ENCODE results near the gene TRAK2.
"Not testable (repeated sequence)": the region's sequence is repeated elsewhere in the genome, so short reads cannot be mapped to it uniquely, and the experiment has no call there.

Gene TRAK2

GRCh38 chr2:201419057-201419635, 32.1 kb downstream of the TRAK2 start:
- DNase-seq (ENCODE audit: low read depth in 1 of 2, low spot score in 1 of 2): no peak

GRCh38 chr2:201415149-201415548, 36.1 kb downstream of the TRAK2 start:
- DNase-seq (ENCODE audit: low read depth in 1 of 2, low spot score in 1 of 2): no peak

- no peak for DNase-seq (ENCODE audit: low read depth in 1 of 2, low spot score in 1 of 2)
These were observed 36.9 kb downstream of the TRAK2 start for GRCh38 chr2:201414099-201415023.

GRCh38 chr2:201413552-201413951, 37.7 kb downstream of the TRAK2 start:
- no peak for DNase-seq (ENCODE audit: low read depth in 1 of 2, low spot score in 1 of 2)

GRCh38 chr2:201413143-201413542, 38.1 kb downstream of the TRAK2 start:
- DNase-seq (ENCODE audit: low read depth in 1 of 2, low spot score in 1 of 2): no peak

- DNase-seq (ENCODE audit: low read depth in 1 of 2, low spot score in 1 of 2): no peak
These were observed 39.8 kb downstream of the TRAK2 start for GRCh38 chr2:201411421-201411820.

GRCh38 chr2:201408931-201409330, 42.3 kb downstream of the TRAK2 start:
- no peak for DNase-seq (ENCODE audit: low read depth in 1 of 2, low spot score in 1 of 2)

GRCh38 chr2:201407265-201407664, 44.0 kb downstream of the TRAK2 start:
- no peak for DNase-seq (ENCODE audit: low read depth in 1 of 2, low spot score in 1 of 2)

GRCh38 chr2:201406077-201406662, 45.1 kb downstream of the TRAK2 start:
- DNase-seq (ENCODE audit: low read depth in 1 of 2, low spot score in 1 of 2): no peak

GRCh38 chr2:201404699-201405280, 46.5 kb downstream of the TRAK2 start:
- no peak for DNase-seq (ENCODE audit: low read depth in 1 of 2, low spot score in 1 of 2)

GRCh38 chr2:201403880-201404279, 47.4 kb downstream of the TRAK2 start:
- no peak for DNase-seq (ENCODE audit: low read depth in 1 of 2, low spot score in 1 of 2)

GRCh38 chr2:201402651-201403562, 48.4 kb downstream of the TRAK2 start:
- no peak for DNase-seq (ENCODE audit: low read depth in 1 of 2, low spot score in 1 of 2)

- DNase-seq (ENCODE audit: low read depth in 1 of 2, low spot score in 1 of 2): no peak
These were observed 49.4 kb downstream of the TRAK2 start for GRCh38 chr2:201401815-201402214.

GRCh38 chr2:201396595-201396994, 54.7 kb downstream of the TRAK2 start:
- DNase-seq (ENCODE audit: low read depth in 1 of 2, low spot score in 1 of 2): no peak

- no peak for DNase-seq (ENCODE audit: low read depth in 1 of 2, low spot score in 1 of 2)
These were observed 68.1 kb downstream of the TRAK2 start for GRCh38 chr2:201383136-201383535.

GRCh38 chr2:201378496-201379397, 72.5 kb downstream of the TRAK2 start:
- no peak for DNase-seq (ENCODE audit: low read depth in 1 of 2, low spot score in 1 of 2)

GRCh38 chr2:201377218-201377617, 74.0 kb downstream of the TRAK2 start:
- DNase-seq (ENCODE audit: low read depth in 1 of 2, low spot score in 1 of 2): no peak

- DNase-seq (ENCODE audit: low read depth in 1 of 2, low spot score in 1 of 2): no peak
These were observed 81.5 kb downstream of the TRAK2 start for GRCh38 chr2:201369775-201370174.

- DNase-seq (ENCODE audit: low read depth in 1 of 2, low spot score in 1 of 2): not testable (repeated sequence)
These were observed 81.9 kb downstream of the TRAK2 start for GRCh38 chr2:201369318-201369717.

GRCh38 chr2:201366146-201366545, 85.1 kb downstream of the TRAK2 start:
- DNase-seq (ENCODE audit: low read depth in 1 of 2, low spot score in 1 of 2): no peak
